GOT3 (cell line): ENCODE data around the gene ENTREP3.

ENCODE experiments used
- DNase-seq: peaks from one replicate; lab custom pipeline; 2025; ENCODE audit warnings: mixed read lengths; lab: John Stamatoyannopoulos, UW

The ENTREP3 gene

GRCh38 chr1:155198547-155198906 lies 56.8 kb downstream of the ENTREP3 start:
- no peak for DNase-seq

GRCh38 chr1:155197901-155198546 lies 57.3 kb downstream of the ENTREP3 start:
- DNase-seq, result no peak
